Measurements from ENCODE around the gene YBX2.
A peak's percentile ranks its signal among the peaks of the same experiment; 100 is the strongest.

Gene YBX2

GRCh38 chr17:7322520-7323194, 28.2 kb upstream of the YBX2 start:
- DNase-seq (ENCODE audit: low spot score): peak; percentile 47

DNA sequence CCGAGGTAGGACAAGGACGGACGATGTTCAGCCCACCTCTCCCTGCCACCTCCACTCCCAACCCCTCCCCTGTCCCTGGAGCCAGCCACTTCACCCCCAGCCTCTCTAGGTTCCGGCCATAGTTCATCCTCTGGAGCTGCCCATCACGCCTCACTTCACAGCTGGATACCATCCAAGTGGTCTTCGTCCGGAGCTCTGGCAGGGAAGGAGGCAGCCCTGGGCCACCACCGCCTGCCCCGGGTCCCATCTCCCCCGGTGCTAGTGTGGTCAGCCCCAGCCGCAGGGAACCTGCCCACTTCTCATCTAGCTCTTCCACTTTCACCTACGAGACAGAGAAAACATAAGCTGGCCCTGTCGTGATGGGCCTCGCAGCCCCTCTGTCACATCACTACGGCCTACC, 27.0 kb upstream of the YBX2 start:
- DNase-seq (ENCODE audit: low spot score): no peak

DNA sequence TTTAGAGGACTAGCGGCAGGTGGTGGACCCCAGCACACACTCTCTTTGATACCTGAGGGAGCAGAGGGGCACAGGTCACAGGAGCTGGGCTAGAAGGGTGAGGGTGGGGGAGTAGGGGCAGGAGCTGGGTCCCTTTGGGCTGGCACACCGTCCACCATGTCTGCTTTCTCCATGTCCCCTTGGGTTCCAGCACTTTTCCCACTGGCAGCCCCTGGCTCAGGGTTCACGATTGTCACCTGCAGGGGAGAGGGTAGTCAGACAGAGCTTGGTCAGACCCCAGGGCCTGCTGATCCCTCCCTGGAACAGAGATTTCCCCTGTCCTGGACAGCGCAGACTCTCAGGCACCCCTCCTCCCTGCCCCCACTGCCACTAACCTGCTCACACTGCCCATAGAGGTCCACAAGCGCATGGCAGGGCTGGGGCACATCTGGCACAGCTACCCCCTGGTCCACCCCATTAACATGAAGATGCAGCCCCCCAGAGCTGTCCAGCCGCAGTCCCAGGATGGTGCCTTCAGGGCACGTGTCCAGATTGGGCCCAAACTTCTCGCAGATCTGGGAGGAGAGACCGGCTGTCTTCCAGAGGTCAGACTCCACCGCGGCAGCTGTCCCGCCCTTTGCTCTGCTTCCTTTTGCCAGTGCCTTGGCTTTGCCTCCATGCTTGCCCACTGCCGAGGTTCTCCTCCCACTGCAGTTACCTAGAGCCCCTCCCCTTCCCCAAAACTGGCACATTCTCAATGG, 23.9 kb upstream of the YBX2 start:
- no peak for DNase-seq (ENCODE audit: low spot score)

- no peak for DNase-seq (ENCODE audit: low spot score)
Observed at GRCh38 chr17:7317161-7317803, 22.8 kb upstream of the YBX2 start.

DNA sequence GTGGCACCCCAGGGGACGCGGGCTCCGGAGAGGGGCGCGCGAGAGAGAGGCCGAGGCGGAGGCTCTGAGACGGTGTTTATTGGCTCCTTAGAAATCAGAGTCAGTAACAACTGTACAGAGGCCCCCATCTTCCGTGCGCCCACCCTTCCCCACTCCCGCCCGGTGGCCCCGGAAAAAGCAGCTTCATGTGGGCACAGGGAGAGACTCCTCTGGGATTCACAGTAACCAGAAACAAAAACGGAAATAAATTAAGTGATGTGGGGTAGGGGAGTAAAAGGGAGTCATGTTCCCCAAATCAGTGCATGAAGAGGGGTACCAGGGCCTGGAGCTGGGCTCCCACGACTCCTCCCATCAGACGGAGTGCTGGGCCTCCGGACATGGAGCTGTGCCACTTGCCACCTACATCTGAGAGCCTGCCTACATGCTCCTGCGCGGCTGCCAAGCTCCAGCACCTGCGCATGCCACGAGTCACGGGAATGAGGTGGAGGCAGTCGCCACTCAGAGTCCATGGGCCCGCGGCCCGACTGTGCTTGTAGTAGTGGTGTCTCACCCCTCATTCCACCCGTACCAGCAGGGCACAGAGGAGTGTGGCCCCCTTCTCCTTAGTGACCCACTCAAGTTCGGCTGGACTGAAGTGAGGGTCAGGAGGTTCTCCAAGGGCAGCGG, 21.3 kb upstream of the YBX2 start:
- peak; percentile 26 for DNase-seq (ENCODE audit: low spot score)

GRCh38 chr17:7314719-7315569, 20.5 kb upstream of the YBX2 start, which contains the start of gene GPS2:
Gene GPS2, minus strand, starts transcription at chr17:7315360. Its CDS starts 308 bp downstream, at chr17:7315052.
- DNase-seq (ENCODE audit: low spot score): peak; percentile 98

DNA sequence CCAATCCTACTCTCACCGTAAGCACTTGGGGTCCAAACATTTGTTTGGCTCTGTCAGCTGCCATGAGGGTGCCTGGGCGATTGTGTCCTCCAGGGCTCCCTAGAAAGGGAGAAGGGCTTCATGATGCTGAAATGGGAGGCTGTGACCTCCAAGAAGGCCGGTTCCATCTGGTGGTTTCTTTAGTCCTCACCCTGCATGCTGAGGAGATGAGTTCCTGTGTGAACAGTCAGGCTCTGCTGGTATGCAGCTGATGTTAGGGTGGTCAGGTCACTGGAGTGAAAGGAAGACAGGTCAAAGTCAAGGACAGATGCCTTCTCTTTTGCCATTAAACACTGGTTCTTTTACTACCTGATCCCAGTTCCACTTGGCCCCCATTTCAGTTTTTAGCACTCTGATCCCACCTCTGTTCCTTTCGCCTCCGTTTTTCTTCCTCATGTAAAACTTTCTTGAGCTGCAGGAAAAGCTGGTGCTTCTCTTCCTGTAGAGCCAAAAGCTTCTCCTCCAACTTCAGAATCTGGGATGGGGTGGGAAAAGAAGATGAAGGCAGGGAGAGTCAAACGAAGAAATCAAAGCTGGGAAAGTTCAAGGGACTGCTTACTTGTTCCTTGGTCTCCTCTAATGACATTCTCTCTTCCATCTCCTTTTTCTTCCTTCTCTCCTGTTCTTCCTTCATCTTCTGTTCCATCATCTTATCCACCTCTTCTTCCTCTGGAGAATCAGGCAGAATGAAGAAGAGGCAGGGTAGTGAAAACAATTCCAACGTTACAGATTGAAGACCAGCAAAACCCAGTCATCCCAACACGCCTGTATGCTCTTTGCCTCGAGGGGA, 19.7 kb upstream of the YBX2 start:
- no peak for DNase-seq (ENCODE audit: low spot score)

DNA sequence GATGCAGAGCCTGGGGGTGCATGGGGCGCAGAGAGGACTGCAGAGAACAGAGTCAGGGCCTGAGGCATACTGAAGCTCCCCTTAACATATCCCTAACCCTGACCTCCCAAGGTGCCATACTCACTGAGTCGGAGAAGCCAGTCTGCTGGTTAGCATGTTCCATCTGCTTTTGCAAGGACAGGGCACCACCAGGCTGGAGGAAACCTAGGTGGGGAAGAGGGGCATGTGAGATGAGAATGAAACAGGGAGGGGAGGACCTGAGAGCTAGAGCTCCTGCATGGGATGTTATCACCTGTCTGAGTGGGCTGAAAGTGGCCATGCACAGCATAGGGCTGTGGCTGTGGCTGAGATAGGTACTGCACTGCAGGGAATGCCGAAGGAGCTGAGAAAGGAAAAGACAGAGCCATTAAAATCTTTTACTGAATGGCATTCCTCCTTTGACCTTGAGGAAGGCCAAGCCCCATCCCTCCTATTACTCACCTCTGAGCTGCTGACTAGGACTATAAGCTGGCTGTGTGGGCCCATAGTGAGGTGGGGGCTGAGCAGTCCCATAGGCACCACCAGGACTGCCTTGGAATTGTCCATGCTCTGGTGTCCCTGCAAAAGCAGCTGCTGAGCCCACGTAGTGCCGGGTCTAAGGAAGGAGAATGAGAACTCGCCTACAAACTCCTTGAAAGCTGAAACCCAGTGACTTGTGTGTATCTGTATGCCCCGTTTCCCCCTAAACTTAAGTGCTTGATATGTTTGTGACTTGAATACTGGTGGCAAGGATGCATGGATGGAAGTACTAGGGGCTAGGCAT, 18.9 kb upstream of the YBX2 start:
- no peak for DNase-seq (ENCODE audit: low spot score)

DNA sequence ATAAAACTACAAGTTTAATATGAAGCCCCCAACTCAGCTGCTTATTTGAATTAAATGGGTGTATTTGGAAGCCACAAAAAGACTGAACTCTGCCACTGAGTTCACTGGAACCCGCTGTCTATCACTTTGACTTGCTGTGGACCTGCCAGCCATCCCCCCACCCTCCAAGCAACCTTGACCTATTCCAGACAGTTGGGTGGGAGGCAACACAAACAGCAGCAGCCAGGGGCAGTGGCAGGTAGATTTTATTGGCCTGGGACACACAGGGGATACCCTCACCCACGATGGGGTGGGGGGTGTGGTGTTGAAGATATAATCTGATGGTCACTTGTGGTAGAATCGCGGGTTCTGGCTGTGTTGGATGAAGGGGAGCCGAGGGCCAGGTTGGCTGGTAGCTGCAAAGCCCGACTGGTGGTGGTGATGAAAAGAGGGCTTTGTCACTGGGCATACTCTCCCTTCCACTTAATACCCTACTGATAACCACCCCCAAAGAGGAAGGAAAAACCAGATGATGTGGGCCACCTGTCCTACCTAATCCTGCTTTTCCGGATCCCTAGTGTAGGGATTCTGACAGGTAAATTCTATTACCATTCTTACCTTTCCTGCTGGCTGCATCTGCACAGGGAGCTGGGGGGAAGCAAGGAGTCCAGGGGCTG, 18.1 kb upstream of the YBX2 start:
- DNase-seq (ENCODE audit: low spot score): no peak

GRCh38 chr17:7311110-7311705, 16.8 kb upstream of the YBX2 start:
- no peak for DNase-seq (ENCODE audit: low spot score)

DNA sequence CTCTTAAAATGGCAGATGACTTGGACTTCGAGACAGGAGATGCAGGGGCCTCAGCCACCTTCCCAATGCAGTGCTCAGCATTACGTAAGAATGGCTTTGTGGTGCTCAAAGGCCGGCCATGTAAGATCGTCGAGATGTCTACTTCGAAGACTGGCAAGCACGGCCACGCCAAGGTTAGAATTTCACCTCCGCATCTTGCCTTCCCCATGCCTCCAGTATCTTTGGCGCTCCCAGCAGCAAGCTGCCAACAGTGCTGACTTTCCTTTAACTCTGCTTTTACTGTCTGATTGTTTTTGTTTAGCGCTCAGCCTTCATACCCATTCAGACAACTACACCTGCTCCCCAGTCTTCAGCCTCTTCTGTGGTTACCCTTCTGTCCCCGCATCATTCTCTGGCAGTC, 15.2 kb upstream of the YBX2 start:
- DNase-seq (ENCODE audit: low spot score): no peak

DNA sequence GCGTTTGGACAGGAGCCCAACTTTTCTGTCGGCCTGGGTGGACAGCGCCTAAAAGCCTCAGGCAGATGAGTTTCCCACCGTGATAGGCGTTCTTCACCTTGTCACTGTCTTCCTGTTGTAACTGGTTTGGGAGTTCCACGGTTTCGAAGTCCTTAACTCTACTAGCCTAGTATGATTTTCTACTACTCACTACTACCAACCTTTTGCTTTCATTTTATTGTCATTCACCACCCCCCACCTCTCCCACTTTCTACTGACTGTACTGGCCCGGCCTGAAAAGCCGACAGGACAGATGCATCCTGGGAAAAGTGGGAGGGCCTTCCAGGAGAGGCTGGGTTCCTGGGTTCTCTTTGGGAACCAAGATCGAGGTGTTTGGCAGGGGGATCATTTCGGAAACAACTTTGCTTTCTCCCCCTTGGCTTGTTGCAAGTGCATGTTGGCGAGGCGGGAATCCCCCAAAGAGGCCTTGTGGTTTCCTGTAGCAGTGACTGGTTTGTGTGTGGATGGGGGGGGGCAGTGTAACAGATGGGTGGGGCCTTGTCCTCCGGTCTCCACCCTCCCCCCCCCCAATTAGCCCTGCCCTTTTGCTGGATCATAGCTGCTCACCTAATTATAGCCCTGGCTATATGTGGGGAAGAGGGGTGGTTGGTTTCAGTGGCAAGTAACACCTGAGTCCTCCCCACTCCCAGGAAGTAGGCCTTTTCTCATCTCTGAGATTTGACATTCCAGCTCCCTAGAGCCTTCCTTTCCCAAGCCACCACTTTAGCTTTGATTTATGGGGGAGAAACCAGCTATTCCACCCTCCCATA, 14.4 kb upstream of the YBX2 start:
- peak; percentile 74 for DNase-seq (ENCODE audit: low spot score)

DNA sequence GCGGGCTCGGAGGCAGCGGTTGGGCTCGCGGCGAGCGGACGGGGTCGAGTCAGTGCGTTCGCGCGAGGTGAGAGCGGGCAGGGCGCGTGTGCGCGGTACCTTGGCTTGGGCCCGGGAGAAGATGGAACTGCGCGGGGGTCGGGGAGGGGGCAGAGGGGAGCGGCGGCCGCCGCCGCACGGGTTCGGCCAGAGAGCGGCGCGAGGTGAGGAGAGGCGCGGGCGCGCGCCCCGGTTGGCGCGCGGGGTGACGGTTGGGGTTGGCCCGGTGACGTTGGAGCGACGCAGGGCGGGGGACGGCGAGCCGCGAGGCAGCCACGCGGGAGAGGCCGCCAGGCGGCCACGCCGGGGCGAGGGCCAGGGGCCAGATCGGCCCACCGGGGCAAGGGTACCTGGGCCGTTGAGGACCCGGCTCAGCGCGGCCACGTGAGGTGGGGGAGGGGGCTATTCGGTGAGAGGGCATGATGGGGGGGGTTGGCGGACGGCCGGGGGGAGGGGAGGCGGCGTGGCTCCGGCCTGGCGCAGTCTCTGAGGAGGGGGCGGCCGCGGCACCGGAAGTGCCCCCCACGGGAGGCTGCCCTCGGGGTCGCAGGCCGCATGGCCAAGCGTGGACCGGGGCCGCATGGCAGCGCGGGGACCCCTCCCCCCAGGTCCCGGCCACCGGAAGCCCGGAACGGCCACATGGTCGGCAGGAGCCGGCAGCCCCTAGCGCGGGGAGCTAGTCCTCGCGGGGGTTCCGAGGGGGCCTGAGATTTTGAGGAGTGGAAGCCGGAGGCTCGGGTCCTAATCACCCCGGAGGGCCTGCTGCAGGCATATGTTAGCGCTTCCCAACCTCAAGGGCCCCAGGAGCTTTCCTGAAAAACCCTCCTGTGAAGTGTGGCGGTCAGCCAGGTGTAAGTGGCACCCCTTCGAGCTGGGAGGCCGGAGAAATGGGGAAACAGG, 13.5 kb upstream of the YBX2 start:
- DNase-seq (ENCODE audit: low spot score): peak; percentile 43

GRCh38 chr17:7306911-7307685, 12.7 kb upstream of the YBX2 start, which contains the start of gene EIF5A:
Gene EIF5A, plus strand, starts transcription at chr17:7307628. Its CDS starts 2,008 bp downstream, at chr17:7309636.
- DNase-seq (ENCODE audit: low spot score): peak; percentile 93

DNA sequence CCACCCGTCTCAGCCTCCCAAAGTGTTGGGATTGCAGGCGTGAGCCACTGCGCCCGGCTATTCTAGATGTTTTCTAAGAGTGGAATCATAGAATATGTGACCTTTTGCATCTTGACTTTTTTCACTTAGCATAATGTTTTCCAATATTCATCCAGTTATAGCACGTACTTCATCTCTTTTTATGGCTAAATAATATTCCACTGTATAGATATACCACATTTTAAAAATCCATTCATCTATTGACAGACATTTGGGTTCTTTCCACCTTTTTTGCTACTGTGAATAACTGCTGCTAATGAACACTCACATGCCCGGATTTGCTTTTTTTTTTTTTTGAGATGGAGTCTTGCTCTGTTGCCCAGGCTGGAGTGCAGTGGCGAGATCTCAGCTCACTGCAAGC, 9.7 kb upstream of the YBX2 start:
- no peak for DNase-seq (ENCODE audit: low spot score)

Measured in iPS-NIHi11 (cell line).